ENCODE data around the gene GRIN2C.

DNA sequence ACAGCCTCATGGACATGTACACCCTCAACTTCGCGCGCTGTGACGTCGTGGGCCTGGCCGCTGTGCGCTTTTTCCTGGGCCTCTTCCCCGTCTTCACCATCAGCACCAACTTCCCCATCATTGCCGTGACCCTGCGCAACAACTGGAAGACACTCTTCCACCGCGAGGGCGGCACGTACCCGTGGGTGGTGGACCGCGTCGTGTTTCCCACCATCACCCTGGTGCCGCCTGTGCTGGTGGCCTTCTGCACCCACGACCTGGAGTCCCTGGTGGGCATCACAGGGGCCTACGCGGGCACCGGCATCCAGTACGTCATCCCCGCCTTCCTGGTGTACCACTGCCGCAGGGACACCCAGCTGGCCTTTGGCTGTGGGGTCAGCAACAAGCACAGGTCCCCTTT is 23.5 kb downstream of the GRIN2C start:
- TF ChIP-seq, protein P1, sequence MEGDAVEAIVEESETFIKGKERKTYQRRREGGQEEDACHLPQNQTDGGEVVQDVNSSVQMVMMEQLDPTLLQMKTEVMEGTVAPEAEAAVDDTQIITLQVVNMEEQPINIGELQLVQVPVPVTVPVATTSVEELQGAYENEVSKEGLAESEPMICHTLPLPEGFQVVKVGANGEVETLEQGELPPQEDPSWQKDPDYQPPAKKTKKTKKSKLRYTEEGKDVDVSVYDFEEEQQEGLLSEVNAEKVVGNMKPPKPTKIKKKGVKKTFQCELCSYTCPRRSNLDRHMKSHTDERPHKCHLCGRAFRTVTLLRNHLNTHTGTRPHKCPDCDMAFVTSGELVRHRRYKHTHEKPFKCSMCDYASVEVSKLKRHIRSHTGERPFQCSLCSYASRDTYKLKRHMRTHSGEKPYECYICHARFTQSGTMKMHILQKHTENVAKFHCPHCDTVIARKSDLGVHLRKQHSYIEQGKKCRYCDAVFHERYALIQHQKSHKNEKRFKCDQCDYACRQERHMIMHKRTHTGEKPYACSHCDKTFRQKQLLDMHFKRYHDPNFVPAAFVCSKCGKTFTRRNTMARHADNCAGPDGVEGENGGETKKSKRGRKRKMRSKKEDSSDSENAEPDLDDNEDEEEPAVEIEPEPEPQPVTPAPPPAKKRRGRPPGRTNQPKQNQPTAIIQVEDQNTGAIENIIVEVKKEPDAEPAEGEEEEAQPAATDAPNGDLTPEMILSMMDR (IDR thresholded peaks at IDR 0.05): no peak
- TF ChIP-seq POLR2A (IDR thresholded peaks at IDR 0.05): no peak

All from prostate gland (tissue), 2 donors.